DOHH2 (cell line): ENCODE data around the gene HOXC12.

Source experiments
- H3F3A ChIP-seq: fragments of 200-600 bp; sonication (generic), shearing (Covaris generic); 2 replicates; pipeline ENCODE4 v1.6.0; 2016; ENCODE audit warnings: antibody characterized with exemption, mild to moderate bottlenecking; ENCODE audit not compliant: control insufficient read depth, insufficient read depth
- H3K27ac ChIP-seq: fragments of 200-600 bp; sonication (generic); 2 replicates; pipeline ENCODE4 v1.5.1; 2014; ENCODE audit warnings: low read depth, mild to moderate bottlenecking, low read length, moderate library complexity
- H3K27me3 ChIP-seq: fragments of 200-600 bp; sonication (generic); 2 replicates; pipeline ENCODE4 v1.6.1; 2014; ENCODE audit warnings: mild to moderate bottlenecking, low read length, mixed read lengths; ENCODE audit not compliant: control insufficient read depth
- H3K36me3 ChIP-seq: fragments of 200-600 bp; sonication (generic); 2 replicates; pipeline ENCODE4 v1.6.1; 2014; ENCODE audit warnings: mild to moderate bottlenecking, low read length, moderate library complexity, mixed read lengths; ENCODE audit not compliant: control insufficient read depth
- H3K4me1 ChIP-seq: fragments of 200-600 bp; sonication (generic); 2 replicates; pipeline ENCODE4 v1.6.1; 2014; ENCODE audit warnings: mild to moderate bottlenecking, low read length, mixed read lengths; ENCODE audit not compliant: control insufficient read depth
- H3K4me2 ChIP-seq: fragments of 200-600 bp; sonication (generic); 2 replicates; pipeline ENCODE4 v1.6.0; 2014; ENCODE audit warnings: mild to moderate bottlenecking, low read length, moderate library complexity
- H3K4me3 ChIP-seq: fragments of 200-600 bp; sonication (generic); 2 replicates; pipeline ENCODE4 v1.5.1; 2014; ENCODE audit warnings: mild to moderate bottlenecking, low read length, mixed read lengths
- H3K79me2 ChIP-seq: fragments of 200-600 bp; sonication (generic); 2 replicates; pipeline ENCODE4 v1.6.1; 2014; ENCODE audit warnings: mild to moderate bottlenecking, low read length, mixed read lengths; ENCODE audit not compliant: control insufficient read depth
- H3K9me2 ChIP-seq: fragments of 200-600 bp; sonication (generic); replicated peaks from 2 replicates; pipeline ENCODE4 v1.6.1; 2014; ENCODE audit warnings: mild to moderate bottlenecking, low read length, mixed read lengths; ENCODE audit not compliant: control insufficient read depth
- H3K9me3 ChIP-seq: fragments of 200-600 bp; sonication (generic); 2 replicates; pipeline ENCODE4 v1.6.1; 2014; ENCODE audit warnings: antibody characterized with exemption, low read length, mixed read lengths; ENCODE audit not compliant: control insufficient read depth, insufficient read depth
- H4K20me1 ChIP-seq: fragments of 200-600 bp; sonication (generic); 2 replicates; pipeline ENCODE4 v1.6.0; 2014; ENCODE audit warnings: low read depth, mild to moderate bottlenecking, antibody characterized with exemption, low read length, moderate library complexity; ENCODE audit not compliant: control insufficient read depth, insufficient read depth
- CTCF ChIP-seq: fragments of 200-600 bp; sonication (generic); IDR thresholded peaks from one replicate; pipeline ENCODE4 v1.5.1; 2014; ENCODE audit warnings: antibody characterized with exemption, mild to moderate bottlenecking, low read depth, low read length; ENCODE audit not compliant: poor library complexity, severe bottlenecking
- EZH2phosphoT487 ChIP-seq: fragments of 200-600 bp; sonication (generic); IDR thresholded peaks from 2 replicates; pipeline ENCODE4 v1.6.1; 2017; ENCODE audit warnings: borderline replicate concordance, mild to moderate bottlenecking, antibody characterized with exemption, low read length, moderate library complexity, mixed read lengths

The HOXC12 gene

GRCh38 chr12:53986686-53987483, 32.2 kb downstream of the HOXC12 start:
- H3K27me3 ChIP-seq: peaks cover 89% of the 10 kb centered on the region
- no peaks in the 10 kb centered on the region for H3K79me2 ChIP-seq
- H3K4me2 ChIP-seq: no peak overlapping the region
- no peaks in the 10 kb centered on the region for H3K9me2 ChIP-seq
- TF ChIP-seq CTCF (no peak), EZH2phosphoT487 (no peak)
- H4K20me1 ChIP-seq: peaks cover 6% of the 10 kb centered on the region; the same call in 1 of the 2 replicates
- no peaks in the 10 kb centered on the region for H3K36me3 ChIP-seq
- H3K4me1 ChIP-seq: peaks cover 55% of the 10 kb centered on the region
- 0 out of 2 replicates have a peak, but pooled peaks cover 2% of the 10 kb centered on the region for H3F3A ChIP-seq
- no peak overlapping the region for H3K27ac ChIP-seq
- no peak overlapping the region for H3K4me3 ChIP-seq
- no peaks in the 10 kb centered on the region for H3K9me3 ChIP-seq

GRCh38 chr12:53987787-53988230, 33.1 kb downstream of the HOXC12 start:
- peaks cover 55% of the 10 kb centered on the region for H3K4me1 ChIP-seq
- peaks cover 6% of the 10 kb centered on the region; the same call in 1 of the 2 replicates for H4K20me1 ChIP-seq
- no peak overlapping the region for H3K4me2 ChIP-seq
- 0 out of 2 replicates have a peak, but pooled peaks have one; percentile 53 for TF ChIP-seq EZH2phosphoT487
- TF ChIP-seq CTCF: no peak
- H3K27me3 ChIP-seq: peaks cover 92% of the 10 kb centered on the region
- no peaks in the 10 kb centered on the region for H3K9me3 ChIP-seq
- H3K27ac ChIP-seq: no peak overlapping the region
- no peaks in the 10 kb centered on the region for H3K79me2 ChIP-seq
- H3K36me3 ChIP-seq: no peaks in the 10 kb centered on the region
- no peaks in the 10 kb centered on the region for H3K9me2 ChIP-seq
- 0 out of 2 replicates have a peak, but pooled peaks cover 2% of the 10 kb centered on the region for H3F3A ChIP-seq
- no peak overlapping the region for H3K4me3 ChIP-seq

GRCh38 chr12:53988541-53989226, 34.0 kb downstream of the HOXC12 start:
- Histone ChIP-seq H3K27ac (no peak overlapping the region), H3K79me2 (no peaks in the 10 kb centered on the region), H3K27me3 (peaks cover 92% of the 10 kb centered on the region), H3F3A (0 out of 2 replicates have a peak, but pooled peaks cover 2% of the 10 kb centered on the region), H3K36me3 (no peaks in the 10 kb centered on the region), H3K4me2 (peak overlapping the region; percentile 63), H4K20me1 (peaks cover 6% of the 10 kb centered on the region; the same call in 1 of the 2 replicates), H3K4me3 (peak overlapping the region; percentile 21; the same call in 1 of the 2 replicates), H3K4me1 (peaks cover 50% of the 10 kb centered on the region), H3K9me2 (no peaks in the 10 kb centered on the region), H3K9me3 (no peaks in the 10 kb centered on the region)
- TF ChIP-seq CTCF: no peak
